Activated CD8-positive, alpha-beta memory T cell treated with anti-CD3 and anti-CD28 coated beads for 48 hours (primary cell): ENCODE results near the gene GOSR2.

Experiments used
- DNase-seq, 3 experiments: peaks; one replicate each; pipeline ENCODE4 v3.0.0-alpha.2; 2020; ENCODE audit warnings: low read depth in 2 of 3, low spot score in 2 of 3

GOSR2 gene

DNA sequence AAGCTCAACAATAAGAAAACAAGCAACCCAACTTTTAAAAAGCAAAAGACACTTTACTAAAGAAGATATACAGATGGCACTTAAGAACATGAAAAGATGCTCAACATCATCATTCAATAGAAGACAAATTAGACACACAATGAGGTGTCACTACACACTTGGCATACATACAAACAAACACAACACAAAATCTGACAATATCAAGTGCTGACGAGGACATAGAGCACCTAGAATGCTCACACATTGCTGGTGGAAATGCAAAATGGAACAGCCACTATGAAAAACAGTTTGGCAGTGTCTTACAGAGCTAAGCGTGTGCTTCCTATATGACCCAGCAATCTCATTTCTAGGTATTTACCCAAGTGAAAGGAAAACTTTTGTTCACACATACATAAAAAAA, 37.2 kb downstream of the GOSR2 start:
- DNase-seq: no peak

- DNase-seq: no peak
Measured at GRCh38 chr17:46962374-46962790, 39.4 kb downstream of the GOSR2 start.

DNA sequence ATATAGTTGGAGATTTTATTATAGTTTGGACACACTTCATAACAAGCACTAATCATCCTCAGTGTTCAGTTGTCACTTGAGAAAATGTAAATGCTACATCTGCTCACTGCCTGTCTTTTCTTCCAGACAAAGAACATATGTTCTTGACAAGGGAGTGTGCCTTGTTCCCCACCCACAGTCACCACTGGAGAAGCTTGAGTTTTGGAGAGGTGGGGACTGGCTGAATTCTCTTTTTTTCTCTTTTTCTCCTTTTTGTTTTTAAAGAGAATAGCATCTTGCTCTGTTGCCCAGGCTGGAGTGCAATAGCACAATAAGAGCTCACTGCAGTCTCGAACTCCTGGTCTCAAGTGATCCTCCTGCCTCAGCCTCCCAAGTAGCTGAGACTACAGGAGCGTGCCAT, 40.6 kb downstream of the GOSR2 start:
- DNase-seq: no peak

DNA sequence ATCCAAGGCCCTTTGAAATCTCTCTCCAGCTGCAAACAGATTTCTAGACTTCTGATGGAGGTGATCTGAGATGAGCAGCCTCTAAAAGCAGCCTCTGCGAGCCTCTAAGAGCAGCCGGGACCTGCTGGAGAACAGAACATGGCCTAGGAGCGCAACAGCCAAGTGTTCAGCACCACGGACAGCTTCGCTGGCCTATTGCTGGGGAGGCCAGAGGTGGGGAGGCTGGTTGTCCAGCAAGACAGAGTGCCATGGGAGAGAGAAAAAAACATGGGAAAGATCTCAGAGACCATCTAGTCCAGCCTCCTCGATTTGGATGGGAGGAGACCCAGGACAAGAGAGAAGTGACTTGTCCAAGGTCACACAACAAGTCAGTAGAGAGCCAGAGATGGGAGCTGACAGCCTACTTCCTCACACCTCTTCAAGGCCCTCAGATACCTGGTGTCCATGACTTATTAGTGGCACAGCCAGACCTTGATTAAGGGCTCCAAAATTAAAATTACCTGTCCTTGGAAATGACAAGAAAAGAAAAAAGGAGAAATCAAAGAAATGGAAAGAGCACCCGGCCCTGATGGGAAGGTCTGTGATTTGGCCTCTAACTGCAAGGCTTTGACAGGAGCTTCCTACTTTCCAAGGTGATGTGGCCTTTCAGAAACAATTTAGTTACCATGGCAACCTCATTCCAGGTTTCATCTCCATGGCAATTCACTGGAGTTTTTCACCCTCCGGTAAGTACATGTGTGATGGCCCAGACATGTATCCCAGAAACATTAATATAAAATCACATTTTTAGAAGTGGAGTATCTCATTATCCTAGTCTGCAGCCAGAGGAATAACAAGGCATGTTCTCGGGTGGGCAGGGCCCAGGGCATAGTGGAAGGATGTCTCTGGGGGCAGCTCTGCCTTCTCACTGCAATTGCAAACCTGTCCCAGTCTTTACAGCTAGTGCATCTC, 41.6 kb downstream of the GOSR2 start:
- DNase-seq: no peak

- no peak for DNase-seq
Measured at GRCh38 chr17:46968224-46968834, 45.4 kb downstream of the GOSR2 start.

GRCh38 chr17:46968896-46969295, 45.9 kb downstream of the GOSR2 start:
- DNase-seq: no peak

DNA sequence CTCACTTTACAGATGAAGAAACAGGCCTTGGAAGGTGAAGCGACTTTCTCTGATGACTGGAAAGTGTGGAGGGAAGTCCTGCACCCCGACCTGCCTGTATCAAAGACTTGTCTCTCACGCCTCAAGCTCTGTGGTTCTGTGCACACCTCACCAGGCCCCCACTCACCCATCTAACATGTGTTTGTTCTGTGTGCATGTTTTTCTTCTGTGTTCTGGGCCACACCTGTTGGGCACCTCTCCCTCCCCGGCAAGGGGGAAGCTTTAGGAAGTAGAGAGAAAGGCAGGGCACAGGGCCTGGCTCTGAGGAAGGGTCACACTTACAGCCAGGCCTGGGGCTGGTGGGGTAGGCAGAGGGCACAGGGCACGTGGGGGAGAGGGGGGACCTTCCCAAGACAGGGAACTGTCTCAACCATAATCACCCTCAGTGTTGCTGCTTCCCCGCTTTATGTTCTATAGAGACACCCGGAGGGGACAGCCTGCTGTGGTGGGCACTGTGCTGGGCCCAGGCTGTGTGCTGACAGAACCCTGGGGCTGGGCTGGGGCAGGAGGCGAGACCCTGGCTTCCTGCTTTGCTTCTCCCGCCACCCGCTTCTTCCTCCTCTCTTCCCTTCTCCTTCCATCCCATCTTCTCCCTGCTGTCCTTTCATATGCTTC, 48.8 kb downstream of the GOSR2 start:
- no peak for DNase-seq

GRCh38 chr17:46972346-46972745, 49.4 kb downstream of the GOSR2 start:
- DNase-seq: no peak

GRCh38 chr17:46974086-46974485, 51.1 kb downstream of the GOSR2 start:
- DNase-seq: no peak

DNA sequence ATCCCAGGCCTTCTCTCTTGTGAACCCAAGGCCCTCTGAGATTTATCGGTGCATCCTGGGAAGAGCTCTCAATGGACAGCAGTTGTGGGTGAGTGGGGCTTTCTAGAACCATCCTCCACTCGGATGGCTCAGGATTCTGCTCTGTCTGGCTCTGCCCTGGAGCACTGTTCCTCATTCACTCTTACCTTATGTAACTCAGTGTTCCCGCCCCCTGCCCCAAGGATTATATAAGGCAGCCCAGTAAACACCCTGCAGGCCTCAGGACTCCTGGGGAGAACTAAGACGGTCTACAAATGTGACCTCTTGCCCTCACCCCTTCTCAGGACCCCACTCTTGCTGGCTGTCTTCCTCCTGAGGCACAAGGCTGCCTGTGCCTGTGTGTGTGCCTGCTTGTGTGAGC, 52.3 kb downstream of the GOSR2 start:
- DNase-seq: no peak

DNA sequence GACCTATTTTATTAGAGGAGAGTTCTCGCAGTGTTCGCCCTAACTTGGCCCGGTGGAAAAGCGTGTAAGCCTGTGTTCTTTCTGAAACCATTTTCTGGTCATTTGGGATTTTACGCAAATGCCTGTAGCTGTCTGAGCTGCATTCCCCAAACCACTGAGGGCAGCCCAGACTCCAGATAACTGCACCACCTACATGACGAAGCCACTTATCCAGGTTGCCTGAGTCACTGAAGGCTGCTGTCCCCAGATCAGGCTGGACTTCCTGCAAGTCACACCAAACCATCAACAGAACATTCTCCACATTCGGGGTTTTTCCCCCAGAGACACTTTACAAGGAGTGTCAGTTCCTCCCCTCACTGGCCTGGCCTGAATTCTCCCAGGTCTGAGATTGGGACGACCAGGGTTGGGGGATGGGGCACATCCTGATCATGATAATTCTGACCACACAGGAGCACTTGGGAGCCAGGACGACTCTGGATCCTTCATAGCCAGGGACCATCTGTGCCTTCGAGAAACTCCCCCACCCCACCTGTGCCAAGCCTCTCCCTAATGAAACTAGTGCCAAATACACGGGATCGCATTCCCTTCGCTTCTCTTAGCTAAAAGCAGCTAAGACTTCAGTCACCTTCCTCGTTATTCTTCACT, 53.8 kb downstream of the GOSR2 start:
- no peak for DNase-seq

- no peak for DNase-seq
Measured at GRCh38 chr17:46977348-46977747, 54.4 kb downstream of the GOSR2 start.

DNA sequence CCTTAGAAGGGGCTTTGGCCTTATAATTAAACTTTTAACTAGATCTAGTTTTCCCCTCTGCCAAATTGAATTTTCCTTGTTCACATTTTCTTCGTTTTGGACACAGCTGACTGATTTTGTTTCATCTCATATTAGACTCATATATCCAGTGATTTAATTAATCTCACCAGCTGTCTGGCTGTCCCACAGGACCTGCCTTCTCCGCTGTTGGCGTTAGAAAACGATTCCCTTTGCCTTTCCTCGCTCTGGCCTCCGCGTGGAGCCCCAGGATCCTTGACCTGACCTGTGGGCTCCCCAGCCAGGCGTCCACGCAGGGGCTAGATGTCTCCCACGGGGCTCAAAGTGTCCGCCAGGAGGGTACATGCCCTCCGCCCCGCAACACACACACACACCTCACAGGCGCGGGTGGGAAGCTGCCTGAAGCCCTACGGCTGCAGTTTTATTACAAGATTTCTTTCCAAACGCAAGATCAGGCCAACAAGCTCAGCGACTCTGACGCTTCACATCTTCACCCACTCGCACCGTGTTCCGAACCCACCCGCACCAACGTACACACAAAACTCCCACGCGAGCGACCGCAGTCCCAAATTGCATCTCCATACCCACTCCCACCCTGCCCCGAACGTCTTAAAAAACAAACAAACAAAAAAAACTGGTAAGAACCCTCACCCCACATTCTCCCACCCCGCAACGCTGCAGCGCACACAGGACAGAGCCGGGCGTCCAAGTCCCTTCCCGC, 55.0 kb downstream of the GOSR2 start:
- no peak for DNase-seq

DNA sequence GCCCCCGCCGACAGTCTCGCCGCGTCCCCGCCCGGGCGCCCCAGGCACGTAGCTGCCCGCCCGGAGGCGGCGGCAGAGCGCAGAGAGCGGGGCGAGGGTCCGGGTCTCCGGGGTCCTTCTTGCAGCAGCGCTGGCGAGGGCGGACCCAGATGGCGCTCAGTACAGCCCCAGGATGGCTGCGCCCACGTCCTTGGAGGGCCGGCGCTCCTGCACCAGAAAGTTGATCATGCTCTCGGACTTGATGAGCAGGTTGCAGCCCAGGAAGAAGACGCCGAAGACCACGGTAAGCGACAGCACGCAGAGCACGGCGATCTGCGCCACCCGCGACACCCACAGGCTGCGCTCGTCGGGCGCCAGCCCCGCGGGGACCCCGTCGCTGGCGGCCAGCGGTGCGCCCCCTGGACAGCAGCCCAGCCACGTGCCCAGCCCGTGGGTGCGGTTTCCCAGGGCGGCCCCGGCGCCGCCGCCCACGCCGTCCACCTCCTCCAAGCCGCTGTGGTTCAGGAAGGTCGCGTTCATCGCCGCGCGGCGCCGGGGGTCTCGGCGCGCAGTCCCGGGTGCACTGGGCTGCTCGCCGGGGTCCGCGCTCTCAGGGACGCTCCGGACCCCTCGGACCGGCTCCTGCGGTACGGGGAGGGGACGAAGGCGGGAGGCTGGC, 55.7 kb downstream of the GOSR2 start:
- DNase-seq: no peak

GRCh38 chr17:46979147-46979863, 56.3 kb downstream of the GOSR2 start, which contains the start of gene RPRML:
Gene RPRML, minus strand, starts transcription at chr17:46979253. Its CDS starts 246 bp downstream, at chr17:46979007.
- DNase-seq: peak in 1 of 3 experiments; percentile 7

- no peak for DNase-seq
Measured at GRCh38 chr17:46982577-46982976, 59.6 kb downstream of the GOSR2 start.

DNA sequence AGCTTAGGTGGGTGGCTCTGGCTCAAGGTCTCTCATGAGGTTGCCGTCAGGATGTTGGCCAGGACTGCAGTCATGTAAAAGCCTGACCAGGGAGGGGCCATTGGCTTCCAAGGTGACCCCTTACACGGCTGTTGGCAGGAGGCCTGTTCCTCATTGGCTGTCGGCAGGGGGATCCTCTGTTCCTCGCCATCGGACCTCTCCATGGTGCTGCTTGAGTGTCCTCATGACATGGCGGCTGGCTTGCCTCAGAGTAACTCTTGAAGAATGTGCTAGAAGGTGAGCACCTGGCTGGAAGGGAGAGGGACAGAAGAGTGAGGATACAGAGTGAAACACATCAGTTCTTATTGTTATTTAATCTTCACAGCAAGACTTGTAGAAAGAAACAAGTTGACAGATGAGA, 60.8 kb downstream of the GOSR2 start:
- DNase-seq: no peak

DNA sequence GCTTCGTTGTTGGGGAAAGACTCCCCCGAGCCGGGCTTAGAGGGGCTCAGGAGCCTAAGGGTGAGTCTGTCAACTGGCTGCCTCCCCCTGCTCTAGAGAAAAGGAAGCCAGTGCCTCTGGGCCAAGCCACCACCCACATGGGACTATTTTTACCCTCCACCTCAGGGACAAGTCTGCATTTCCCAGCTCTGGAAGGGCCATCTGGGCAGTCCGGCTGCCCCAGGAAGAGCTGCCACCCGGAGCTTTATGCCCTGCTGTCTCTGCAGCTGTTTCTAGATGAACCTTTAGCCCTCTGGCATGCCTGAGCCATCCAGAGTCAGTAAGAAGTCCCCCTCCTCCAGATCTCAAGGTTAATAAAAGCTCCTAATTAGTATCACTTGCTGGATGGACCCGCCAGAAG, 61.4 kb downstream of the GOSR2 start:
- DNase-seq: no peak

- no peak for DNase-seq
Measured at GRCh38 chr17:46984892-46985291, 61.9 kb downstream of the GOSR2 start.

- no peak for DNase-seq
Measured at GRCh38 chr17:46986366-46986765, 63.4 kb downstream of the GOSR2 start.
